Kidney (tissue), 14 donors: ENCODE data around the gene SFI1. TPM values are rescaled to one million over a fixed set of nuclear protein-coding genes. Genes with fewer than 3 reads are reported as not detected.

ENCODE experiments used
- DNase-seq, 5 donors: peaks; one replicate each; pipeline ENCODE4 v3.0.0-alpha.2; 2013 to 2020
- FAIRE-seq: peaks from 2 replicates; lab custom pipeline; 2012; peaks lifted over from hg19 to GRCh38; lab: Jason Lieb, UNC
- H3K27ac ChIP-seq, 2 donors: one replicate each; pipeline ENCODE4 v1.7.0; 2013; ENCODE audit warnings: low read depth in 2 of 2, low read length in 2 of 2, inconsistent platforms in 1 of 2
- H3K27me3 ChIP-seq: one replicate; pipeline ENCODE4 v1.7.1; 2013; ENCODE audit warnings: low read length, inconsistent platforms; ENCODE audit not compliant: control insufficient read depth, insufficient read depth
- H3K36me3 ChIP-seq, 3 donors: one replicate each; pipeline versions ENCODE4 v1.7.0 to v1.7.1; 2013; ENCODE audit warnings: low read length in 3 of 3, control low read depth in 1 of 3, inconsistent platforms in 1 of 3; ENCODE audit not compliant: insufficient read depth in 3 of 3, control insufficient read depth in 2 of 3
- H3K4me1 ChIP-seq, 3 donors: one replicate each; pipeline versions ENCODE4 v1.7.0 to v1.7.1; 2013; ENCODE audit warnings: low read length in 3 of 3, inconsistent platforms in 1 of 3, low read depth in 1 of 3; ENCODE audit not compliant: control insufficient read depth in 2 of 3, insufficient read depth in 2 of 3
- H3K4me3 ChIP-seq, 3 donors: one replicate each; pipeline versions ENCODE4 v1.7.0 to v1.8.1; 2013; ENCODE audit warnings: low read length in 3 of 3, control low read depth in 1 of 3, inconsistent platforms in 1 of 3
- H3K9ac ChIP-seq, 3 donors: one replicate each; pipeline versions ENCODE4 v1.7.0 to v1.7.1; 2013; ENCODE audit warnings: low read length in 3 of 3, control low read depth in 1 of 3, inconsistent platforms in 1 of 3
- H3K9me3 ChIP-seq, 3 donors: one replicate each; pipeline versions ENCODE4 v1.7.0 to v1.7.1; 2013; ENCODE audit warnings: low read length in 3 of 3, control low read depth in 1 of 3, inconsistent platforms in 1 of 3; ENCODE audit not compliant: control insufficient read depth in 2 of 3, insufficient read depth in 1 of 3
- intact Hi-C: fragments of 100-400 bp; cut with DNase I; formaldehyde crosslinking; loops from one replicate; pipeline ENCODE4 v1.11.1; 2022
- polyA plus RNA-seq: library from polyadenylated mRNA; stranded (reverse); fragments of 350-450 nt; fragmentation: Illumina TruSeq; extraction: RNeasy Lipid Tissue Mini Kit (QIAGEN cat#74804); gene quantifications from one replicate; pipeline ENCODE4 v1.2.3, GENCODE V29; 2014; ENCODE audit warnings: low read depth, low replicate concordance; ENCODE audit not compliant: insufficient read depth
- total RNA-seq: library from RNA; stranded (reverse); fragmentation: NEBNext Ultra II Directional; extraction: Animal tissue kit (Norgen Biotek cat#: 25700); gene quantifications from one replicate; pipeline ENCODE4 v1.2.1, GENCODE V29; 2021
- TF ChIP-seq, protein P1 (sequence below): IDR thresholded peaks from 3 replicates; pipeline ENCODE4 v1.5.1; 2012; ENCODE audit warnings: mild to moderate bottlenecking, moderate library complexity, borderline replicate concordance; ENCODE audit not compliant: insufficient read depth; ENCODE audit errors: extremely low read depth
- donor health status: control.
- donor health status: control.
- donor health status: control.
- donor health status: control.
- donor health status: control.
- donor health status: DM: yes; HTN: yes; CAD: no.
- donor health status: Normal renal cell carcinoma (clear cell type).

The SFI1 gene
- total and polyA plus RNA-seq, 2 donors from 2014 or later, result 11.4 to 48.2 TPM

DNA sequence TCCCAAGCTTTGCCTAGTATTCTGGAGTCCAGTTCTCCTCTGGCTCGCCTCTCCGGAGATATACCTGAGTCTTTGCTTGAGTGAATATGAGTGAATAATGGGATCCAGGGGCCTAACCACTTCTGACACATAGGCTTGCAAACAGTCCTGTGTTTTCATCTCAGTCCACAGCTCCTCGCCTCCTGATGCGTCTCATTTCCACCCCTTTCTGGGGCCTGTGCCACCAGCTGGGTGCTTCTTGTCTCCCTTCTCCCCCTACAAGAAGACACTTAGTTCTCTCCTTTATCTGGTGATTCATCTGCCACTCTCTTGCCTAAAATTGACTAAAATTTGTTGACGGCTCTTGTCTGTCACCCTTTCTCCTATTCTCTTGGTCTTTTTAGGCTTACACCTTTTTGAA, 44.6 kb downstream of the SFI1 start:
- H3K4me3 ChIP-seq, result no peak overlapping the region
- intact Hi-C loops, result no loop called here
- H3K27me3 ChIP-seq, result no peaks in the 10 kb centered on the region
- no peak overlapping the region for H3K27ac ChIP-seq
- no peaks in the 10 kb centered on the region for H3K36me3 ChIP-seq
- H3K4me1 ChIP-seq, result no peaks in the 10 kb centered on the region
- DNase-seq (no peak), FAIRE-seq (no peak)
- no peak overlapping the region for H3K9ac ChIP-seq
- TF ChIP-seq, protein P1, sequence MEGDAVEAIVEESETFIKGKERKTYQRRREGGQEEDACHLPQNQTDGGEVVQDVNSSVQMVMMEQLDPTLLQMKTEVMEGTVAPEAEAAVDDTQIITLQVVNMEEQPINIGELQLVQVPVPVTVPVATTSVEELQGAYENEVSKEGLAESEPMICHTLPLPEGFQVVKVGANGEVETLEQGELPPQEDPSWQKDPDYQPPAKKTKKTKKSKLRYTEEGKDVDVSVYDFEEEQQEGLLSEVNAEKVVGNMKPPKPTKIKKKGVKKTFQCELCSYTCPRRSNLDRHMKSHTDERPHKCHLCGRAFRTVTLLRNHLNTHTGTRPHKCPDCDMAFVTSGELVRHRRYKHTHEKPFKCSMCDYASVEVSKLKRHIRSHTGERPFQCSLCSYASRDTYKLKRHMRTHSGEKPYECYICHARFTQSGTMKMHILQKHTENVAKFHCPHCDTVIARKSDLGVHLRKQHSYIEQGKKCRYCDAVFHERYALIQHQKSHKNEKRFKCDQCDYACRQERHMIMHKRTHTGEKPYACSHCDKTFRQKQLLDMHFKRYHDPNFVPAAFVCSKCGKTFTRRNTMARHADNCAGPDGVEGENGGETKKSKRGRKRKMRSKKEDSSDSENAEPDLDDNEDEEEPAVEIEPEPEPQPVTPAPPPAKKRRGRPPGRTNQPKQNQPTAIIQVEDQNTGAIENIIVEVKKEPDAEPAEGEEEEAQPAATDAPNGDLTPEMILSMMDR, result no peak
- no peaks in the 10 kb centered on the region for H3K9me3 ChIP-seq

DNA sequence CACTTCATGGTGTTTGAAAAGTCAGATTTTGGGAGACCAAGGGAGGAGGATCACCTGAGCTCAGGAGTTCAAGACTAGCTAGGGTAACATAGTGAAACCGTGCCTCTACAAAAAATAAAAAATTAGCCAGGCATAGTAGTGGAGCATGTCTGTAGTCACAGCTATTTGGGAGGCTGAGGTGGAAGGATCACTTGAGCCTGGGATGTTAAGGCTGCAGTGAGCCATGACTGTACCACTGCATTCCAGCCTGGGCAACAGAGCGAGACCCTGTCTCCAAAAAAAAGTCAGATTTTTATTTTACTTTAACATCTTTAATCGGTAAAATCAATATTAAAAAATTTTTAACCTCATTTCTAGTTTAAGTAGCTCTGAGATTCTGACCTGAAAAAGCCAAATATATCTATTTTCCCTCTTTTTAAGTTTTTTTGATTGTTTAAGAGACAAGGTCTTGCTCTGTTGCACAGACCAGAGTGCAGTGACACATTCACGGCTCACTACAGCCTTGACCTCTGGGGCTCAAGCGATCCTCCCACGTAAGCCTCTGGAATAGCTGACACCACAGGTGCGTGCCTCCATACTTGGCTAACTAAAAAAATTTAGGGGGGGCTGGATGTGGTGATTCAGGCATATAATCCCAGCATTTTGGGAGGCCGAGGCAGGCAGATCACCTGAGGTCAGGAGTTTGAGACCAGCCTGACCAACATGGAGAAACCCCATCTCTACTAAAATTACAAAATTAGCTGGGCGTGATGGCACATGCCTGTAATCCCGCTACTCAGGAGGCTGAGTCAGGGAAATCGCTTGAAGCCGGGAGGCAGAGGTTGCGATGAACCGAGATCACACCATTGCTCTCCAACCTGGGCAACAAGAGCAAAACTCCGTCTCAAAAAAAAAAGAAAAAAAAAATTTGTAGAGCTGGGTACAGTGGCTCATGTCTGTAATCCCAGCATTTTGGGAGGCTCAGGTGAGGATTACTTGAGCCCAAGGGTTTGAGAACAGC, 48.4 kb downstream of the SFI1 start:
- TF ChIP-seq, protein P1, result no peak
- Histone ChIP-seq H3K9ac (no peak overlapping the region), H3K36me3 (peaks cover 0 to 3% (median 0%) of the 10 kb centered on the region in 3 donors), H3K9me3 (no peaks in the 10 kb centered on the region), H3K4me3 (no peak overlapping the region), H3K27me3 (no peaks in the 10 kb centered on the region), H3K27ac (no peak overlapping the region), H3K4me1 (no peaks in the 10 kb centered on the region)
- intact Hi-C loops, result no loop called here
- peak in 3 of 5 donors; percentile 35 to 54 (median 52) for DNase-seq
- FAIRE-seq, result no peak

DNA sequence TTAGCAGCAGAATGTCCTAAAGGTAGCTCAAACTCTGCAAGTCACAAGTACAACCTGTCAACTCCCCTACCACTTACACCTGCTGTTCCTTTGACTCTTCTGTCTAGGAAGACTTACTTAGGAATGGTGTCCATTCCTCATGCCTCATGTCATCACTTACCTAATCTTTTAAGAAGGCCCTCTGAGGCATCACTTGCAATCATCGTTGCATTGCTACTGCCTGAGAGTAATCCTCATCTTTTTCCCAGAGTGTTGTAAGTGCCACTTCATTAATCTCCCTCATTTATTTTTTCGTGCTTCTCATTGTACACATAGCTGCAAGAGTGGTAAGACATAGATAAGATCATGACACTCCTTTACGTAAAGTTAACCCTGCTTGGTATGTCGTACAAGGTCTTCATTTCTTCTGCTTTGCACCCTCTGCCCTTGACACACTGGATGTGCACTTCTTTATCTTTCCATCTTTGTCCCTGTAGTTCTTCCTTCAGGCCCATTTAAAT, 54.6 kb downstream of the SFI1 start:
- TF ChIP-seq, protein P1, result no peak
- DNase-seq (no peak), FAIRE-seq (no peak)
- no peak overlapping the region for H3K4me3 ChIP-seq
- H3K27ac ChIP-seq, result no peak overlapping the region
- H3K27me3 ChIP-seq, result no peaks in the 10 kb centered on the region
- H3K36me3 ChIP-seq, result peaks cover 0 to 20% (median 5%) of the 10 kb centered on the region in 3 donors
- intact Hi-C loops, result no loop called here
- no peaks in the 10 kb centered on the region for H3K9me3 ChIP-seq
- H3K4me1 ChIP-seq, result no peaks in the 10 kb centered on the region
- H3K9ac ChIP-seq, result no peak overlapping the region
